ENCODE data around the gene COPB1. TPM values are rescaled to one million over a fixed set of nuclear protein-coding genes. Genes with fewer than 3 reads are reported as not detected.

Gene COPB1
- total and polyA plus RNA-seq, 2 of the 13 experiments (the other 11 are each of a cell fraction or from before 2014, with no cell fraction given), result 114 to 195 TPM

GRCh38 chr11:14519917-14520746, 20.5 kb upstream of the COPB1 start, which contains the start of gene PSMA1 (continued):
- TF ChIP-seq CEBPG (CRISPR knock-in tag; IDR thresholded peaks at IDR 0.05) (peak; percentile 92), PREB (CRISPR knock-in tag; IDR thresholded peaks at IDR 0.05) (no peak; the same call in 1 of the 2 replicates), MTA1 (CRISPR knock-in tag; IDR thresholded peaks at IDR 0.05; ENCODE audit: borderline replicate concordance) (peak; percentile 70; the same call in 1 of the 2 replicates), ZNF567 (CRISPR knock-in tag; IDR thresholded peaks at IDR 0.05; ENCODE audit: borderline replicate concordance) (no peak), ISX (CRISPR knock-in tag; conservative IDR thresholded peaks at IDR 0.05) (peak; percentile 88; the same call in 1 of the 2 replicates), TFDP1 (CRISPR knock-in tag; IDR thresholded peaks at IDR 0.05; ENCODE audit: borderline replicate concordance) (peak; percentile 95), RORA (CRISPR knock-in tag; IDR thresholded peaks at IDR 0.05) (no peak), POGK (CRISPR knock-in tag; conservative IDR thresholded peaks at IDR 0.05) (peak; percentile 89; the same call in 1 of the 2 replicates), SOX6 (IDR thresholded peaks at IDR 0.05) (no peak), SOX6 (CRISPR knock-in tag; IDR thresholded peaks at IDR 0.05) (peak; percentile 82), ZNF260 (CRISPR knock-in tag; IDR thresholded peaks at IDR 0.05; ENCODE audit: borderline replicate concordance, low read depth) (no peak), ASH2L (IDR thresholded peaks at IDR 0.05; ENCODE audit: insufficient read length, low read depth, low read length) (peak; percentile 99), SNAPC4 (CRISPR knock-in tag; IDR thresholded peaks at IDR 0.05) (peak; percentile 92), ZNF18 (CRISPR knock-in tag; IDR thresholded peaks at IDR 0.05; ENCODE audit: insufficient replicate concordance) (peak; percentile 25), ATF2 (CRISPR knock-in tag; IDR thresholded peaks at IDR 0.05) (peak; percentile 54; the same call in 1 of the 2 replicates)
